HG03520 (cell line): ENCODE results near the gene CLCN1.

ENCODE experiments used
- ATAC-seq: cut with Tn5 transposase; IDR thresholded peaks from one replicate; pipeline ENCODE4 v1.9.1; 2021; ENCODE audit warnings: mild to moderate bottlenecking, moderate library complexity; ENCODE audit not compliant: unreplicated experiment

The CLCN1 gene

DNA sequence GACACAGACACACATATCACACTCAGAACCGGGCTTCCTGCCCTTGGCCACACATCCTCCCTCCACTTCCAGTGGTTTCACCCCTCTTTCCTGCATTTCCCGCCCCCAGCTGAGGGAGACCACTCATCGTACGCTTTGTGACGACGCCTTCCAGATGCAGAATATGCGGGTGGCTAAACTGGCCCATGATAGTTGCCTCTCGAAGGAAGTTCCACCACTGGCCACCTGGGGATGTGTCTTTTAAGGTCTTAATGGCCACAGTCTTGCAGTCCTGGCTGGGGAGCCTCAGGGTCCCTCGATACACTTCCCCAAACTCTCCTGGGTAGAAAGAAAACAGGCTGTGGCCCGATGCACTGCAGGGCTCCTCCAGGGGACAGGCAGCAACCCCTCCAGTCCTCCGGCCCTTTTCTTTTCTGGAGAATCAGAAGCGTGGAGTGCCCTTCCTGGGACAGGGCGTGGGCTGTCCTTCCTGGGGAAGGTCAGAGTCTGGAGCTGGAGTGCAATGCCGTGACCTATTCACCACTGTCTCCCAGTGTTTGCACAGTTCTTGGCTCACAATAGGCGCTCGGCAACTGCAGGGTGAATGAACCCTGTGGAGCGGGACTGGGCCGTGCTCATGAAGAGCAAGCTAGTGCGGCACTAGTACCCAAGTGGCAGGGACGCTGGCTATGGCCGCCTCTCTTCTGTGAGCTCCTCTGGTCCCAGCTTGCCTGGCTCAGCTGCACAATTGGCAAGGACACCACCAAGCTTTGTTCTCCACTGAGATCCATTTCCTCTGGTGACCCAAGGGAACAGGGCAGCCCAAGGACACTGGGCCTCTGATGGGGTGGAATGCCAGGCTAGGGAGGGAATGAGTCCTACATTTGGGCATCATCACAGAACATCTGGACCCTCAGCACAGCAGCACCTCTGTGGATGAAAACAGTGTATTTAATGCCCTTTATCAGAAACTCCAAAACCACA lies 79.6 kb downstream of the CLCN1 start:
- ATAC-seq = no peak

DNA sequence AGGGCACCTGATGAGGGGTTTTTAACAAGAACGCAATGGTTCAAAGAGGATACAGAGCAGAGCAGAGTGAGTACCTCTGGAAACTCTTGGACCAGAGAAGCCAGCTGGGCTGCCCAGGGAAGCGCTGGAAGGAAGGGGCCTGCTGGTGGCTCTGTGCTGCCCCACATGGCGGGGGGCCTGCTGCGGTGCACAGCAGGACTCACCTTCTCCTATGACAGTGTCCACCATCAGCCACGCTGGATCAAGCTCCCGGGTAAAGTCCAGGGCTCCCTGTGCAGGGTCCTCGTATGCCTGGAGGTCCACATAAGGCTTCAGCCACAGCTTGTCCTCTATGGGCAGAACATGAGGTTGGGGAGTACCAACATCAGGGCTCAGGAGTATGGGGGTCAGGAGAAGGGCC lies 80.3 kb downstream of the CLCN1 start:
- no peak for ATAC-seq

DNA sequence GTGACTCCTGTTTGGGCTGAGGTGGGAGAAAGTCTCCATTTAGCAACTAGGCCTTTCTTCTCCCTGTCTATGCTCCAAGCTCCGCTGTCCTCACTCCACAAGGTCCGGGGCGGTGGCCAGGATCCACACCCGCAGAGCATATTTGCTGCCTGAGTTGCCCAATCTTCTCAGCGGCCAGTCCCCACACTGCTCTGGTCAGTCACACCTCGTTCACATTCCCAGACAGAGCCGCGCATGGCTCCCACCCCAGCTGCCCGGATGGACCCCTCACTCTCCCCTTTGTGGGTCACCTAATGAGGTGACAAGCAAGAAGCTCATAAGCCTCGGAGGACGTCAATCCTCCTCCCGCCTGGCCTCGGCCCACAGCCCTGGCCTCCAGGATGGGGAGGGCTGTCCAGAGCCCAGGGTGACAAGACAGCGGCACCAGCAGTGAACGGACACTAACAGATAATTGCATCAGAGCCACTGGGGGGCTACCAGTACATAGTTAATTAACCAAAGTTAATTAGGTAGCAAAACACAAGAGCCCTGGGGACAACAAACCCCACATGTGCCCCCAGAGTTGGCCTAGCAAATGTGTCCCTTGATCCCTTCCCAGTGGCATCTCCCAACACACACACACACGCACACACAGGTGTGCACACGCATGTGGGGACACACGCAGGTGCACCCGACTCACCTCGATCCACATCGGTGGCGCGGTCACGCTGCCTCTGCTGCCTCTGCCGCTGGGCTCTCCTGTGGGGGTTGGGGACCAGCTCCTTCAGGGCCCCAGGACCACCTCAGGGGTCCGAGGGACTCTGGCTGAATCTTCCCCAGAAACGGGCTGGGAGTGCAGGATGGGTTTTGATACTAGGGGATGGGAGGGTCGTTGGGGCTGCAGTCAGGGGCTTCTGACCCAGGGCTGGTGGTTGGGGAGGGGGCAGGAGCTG lies 81.0 kb downstream of the CLCN1 start:
- ATAC-seq = no peak

DNA sequence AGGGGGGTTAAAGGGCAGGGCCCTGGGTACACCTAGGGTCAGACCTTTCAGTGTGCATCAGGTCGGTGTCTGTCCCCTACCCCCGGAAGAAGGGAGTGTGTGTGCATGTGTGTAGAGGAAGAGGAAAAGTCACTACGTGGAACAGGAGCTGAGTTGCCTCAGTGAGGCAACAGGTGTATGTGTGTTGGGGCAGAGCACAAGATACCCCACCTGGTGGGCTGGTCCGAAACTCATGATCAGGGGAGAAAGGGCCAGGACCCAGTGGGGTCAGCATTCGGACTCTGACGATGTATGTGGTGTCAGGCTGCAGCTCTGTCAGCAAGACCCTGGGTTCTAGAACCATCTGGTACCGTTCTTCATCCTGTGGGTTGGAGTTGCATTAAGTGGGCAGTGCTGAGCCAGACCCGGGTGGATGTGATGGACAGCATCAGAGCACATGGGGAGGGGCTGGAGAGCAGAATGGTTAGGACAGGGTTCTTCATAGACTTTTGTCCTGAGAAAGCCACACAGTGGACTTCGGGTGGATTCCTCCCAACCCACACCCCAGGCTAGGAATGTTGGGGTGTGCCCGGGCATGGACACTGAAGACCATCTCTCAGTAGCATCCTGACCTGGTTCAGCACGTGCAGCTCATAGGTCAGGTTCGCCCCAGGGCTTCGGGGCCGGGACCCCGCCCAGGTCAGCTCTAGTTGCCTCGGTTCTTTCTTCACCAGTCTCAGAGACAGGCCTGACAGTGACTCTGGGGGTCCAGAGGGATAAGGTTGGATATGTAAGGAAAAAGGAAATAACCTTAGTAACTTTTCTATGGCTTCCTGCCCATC lies 82.0 kb downstream of the CLCN1 start:
- ATAC-seq = no peak

DNA sequence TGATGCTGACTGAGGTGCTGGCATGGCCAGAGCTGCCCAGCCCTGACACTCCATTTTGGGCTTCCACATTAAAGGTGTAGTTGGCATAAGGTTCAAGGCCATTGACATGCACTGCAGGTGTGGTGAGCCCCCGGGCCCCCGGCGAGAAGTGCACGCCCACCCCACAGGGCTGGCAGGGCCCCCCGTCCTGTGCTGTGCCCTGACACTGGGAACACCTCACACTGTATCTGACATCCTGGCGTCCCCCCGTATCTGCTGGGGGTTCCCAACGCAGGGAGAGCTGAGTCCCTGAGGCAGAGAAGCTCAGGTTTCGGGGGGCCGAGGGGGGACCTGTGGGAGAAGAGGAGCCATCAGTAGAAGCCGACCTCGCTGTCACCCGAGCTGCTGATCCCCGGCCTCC lies 82.7 kb downstream of the CLCN1 start:
- ATAC-seq = no peak

DNA sequence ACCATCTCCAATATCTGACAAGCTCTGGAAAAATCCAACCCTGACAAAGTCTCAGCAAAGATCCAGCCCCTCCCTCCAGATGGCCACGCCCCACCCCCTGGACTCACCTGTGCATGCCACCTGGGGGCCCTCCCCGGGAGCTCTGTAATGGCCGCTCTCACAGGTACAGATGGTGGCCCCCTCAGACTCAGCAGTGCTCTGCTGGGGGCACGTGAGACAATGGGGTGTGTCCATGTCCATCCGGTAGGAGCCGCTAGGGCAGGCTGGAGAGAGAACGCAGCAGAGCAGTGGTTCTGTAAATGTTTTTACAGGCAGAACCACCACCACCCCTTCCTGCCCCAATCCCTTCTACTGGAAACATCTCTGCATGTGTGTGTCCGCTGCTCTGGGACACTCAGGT lies 83.2 kb downstream of the CLCN1 start:
- no peak for ATAC-seq

DNA sequence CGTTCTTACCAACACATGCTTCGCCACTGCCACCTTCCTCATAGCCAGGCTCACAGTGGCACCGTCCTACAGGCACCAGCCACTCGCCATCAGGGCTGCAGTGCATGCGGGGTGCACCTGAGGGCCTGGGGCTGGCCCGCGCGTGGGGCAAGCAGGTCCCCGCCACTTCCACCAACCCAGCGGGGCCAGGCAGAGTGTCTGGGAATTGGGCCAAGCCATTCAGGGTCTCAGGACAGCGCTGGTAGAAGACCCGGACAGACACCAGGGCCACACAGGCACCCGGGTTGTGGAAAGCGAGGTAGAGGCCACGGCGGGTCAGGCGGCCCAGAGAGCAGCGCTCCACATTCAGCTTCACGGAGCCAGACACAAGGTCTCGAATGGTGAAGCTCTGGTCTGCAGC lies 83.7 kb downstream of the CLCN1 start:
- no peak for ATAC-seq

DNA sequence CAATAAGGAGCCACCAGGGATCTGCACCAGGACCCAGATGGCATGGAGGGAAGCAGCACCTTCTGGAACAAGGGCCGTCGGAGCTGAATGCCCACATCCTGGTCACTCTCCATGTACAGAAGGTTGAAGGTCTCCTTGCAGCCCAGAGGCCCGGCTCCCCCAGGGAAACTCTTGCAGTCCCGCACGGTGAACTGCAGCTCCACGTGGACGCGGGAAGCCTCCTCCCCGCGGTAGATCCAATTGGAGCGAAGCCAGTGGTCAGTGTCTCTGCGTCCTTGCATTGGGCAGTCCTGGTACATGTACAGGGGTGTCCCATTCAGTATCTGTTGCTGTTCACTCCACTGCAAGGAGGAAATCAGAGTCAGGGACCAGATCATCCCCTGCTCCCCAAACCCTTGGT lies 85.4 kb downstream of the CLCN1 start:
- ATAC-seq = no peak
